ENCODE measurements around the gene TRABD2B. TPM values are rescaled to one million over a fixed set of nuclear protein-coding genes. Genes with fewer than 3 reads are reported as not detected.

The TRABD2B gene
- polyA plus RNA-seq, 2 donors = 0.24 to 0.34 TPM

- Histone ChIP-seq H3K27me3 (ENCODE audit: control insufficient read depth in 1 of 2, insufficient read depth in 2 of 2, low read length in 2 of 2) (no peaks in the 10 kb centered on the region), H3K4me3 (ENCODE audit: low read depth in 1 of 2, low read length in 2 of 2) (no peak overlapping the region), H3K27ac (ENCODE audit: low read depth in 2 of 2, low read length in 1 of 2) (no peak overlapping the region), H3K36me3 (ENCODE audit: control insufficient read depth in 2 of 2, insufficient read depth in 2 of 2, low read length in 1 of 2) (no peaks in the 10 kb centered on the region), H3K4me1 (ENCODE audit: control insufficient read depth in 2 of 2, insufficient read depth in 2 of 2, low read length in 1 of 2) (peaks cover 3 to 8% of the 10 kb centered on the region in 2 donors), H3K9me3 (ENCODE audit: control insufficient read depth in 2 of 2, insufficient read depth in 1 of 2, low read depth in 1 of 2, low read length in 1 of 2) (no peaks in the 10 kb centered on the region)
- 91% methylated on average over 6 of the region's 6 CpGs for WGBS, 2 donors
Measured at GRCh38 chr1:47777322-47777721, 219.9 kb downstream of the TRABD2B start.

- WGBS, 2 donors = 70 to 77% methylated on average over 9 of the region's 9 CpGs
- Histone ChIP-seq H3K36me3 (ENCODE audit: control insufficient read depth in 2 of 2, insufficient read depth in 2 of 2, low read length in 1 of 2) (no peaks in the 10 kb centered on the region), H3K4me1 (ENCODE audit: control insufficient read depth in 2 of 2, insufficient read depth in 2 of 2, low read length in 1 of 2) (peaks cover 3% of the 10 kb centered on the region in 2 donors), H3K9me3 (ENCODE audit: control insufficient read depth in 2 of 2, insufficient read depth in 1 of 2, low read depth in 1 of 2, low read length in 1 of 2) (no peaks in the 10 kb centered on the region), H3K4me3 (ENCODE audit: low read depth in 1 of 2, low read length in 2 of 2) (no peak overlapping the region), H3K27me3 (ENCODE audit: control insufficient read depth in 1 of 2, insufficient read depth in 2 of 2, low read length in 2 of 2) (no peaks in the 10 kb centered on the region), H3K27ac (ENCODE audit: low read depth in 2 of 2, low read length in 1 of 2) (no peak overlapping the region)
Measured at GRCh38 chr1:47776667-47777131, 220.5 kb downstream of the TRABD2B start.

- 77 to 89% methylated on average over 24 of the region's 24 CpGs for WGBS, 2 donors
- H3K4me1 ChIP-seq (ENCODE audit: control insufficient read depth in 2 of 2, insufficient read depth in 2 of 2, low read length in 1 of 2) = peaks cover 0 to 3% of the 10 kb centered on the region in 2 donors
- H3K9me3 ChIP-seq (ENCODE audit: control insufficient read depth in 2 of 2, insufficient read depth in 1 of 2, low read depth in 1 of 2, low read length in 1 of 2) = no peaks in the 10 kb centered on the region
- no peak overlapping the region for H3K4me3 ChIP-seq (ENCODE audit: low read depth in 1 of 2, low read length in 2 of 2)
- H3K36me3 ChIP-seq (ENCODE audit: control insufficient read depth in 2 of 2, insufficient read depth in 2 of 2, low read length in 1 of 2) = no peaks in the 10 kb centered on the region
- no peaks in the 10 kb centered on the region for H3K27me3 ChIP-seq (ENCODE audit: control insufficient read depth in 1 of 2, insufficient read depth in 2 of 2, low read length in 2 of 2)
- no peak overlapping the region for H3K27ac ChIP-seq (ENCODE audit: low read depth in 2 of 2, low read length in 1 of 2)
Measured at GRCh38 chr1:47774986-47775834, 222.0 kb downstream of the TRABD2B start.

GRCh38 chr1:47772960-47773682, 224.1 kb downstream of the TRABD2B start:
- no peak overlapping the region for H3K27ac ChIP-seq (ENCODE audit: low read depth in 2 of 2, low read length in 1 of 2)
- no peaks in the 10 kb centered on the region for H3K36me3 ChIP-seq (ENCODE audit: control insufficient read depth in 2 of 2, insufficient read depth in 2 of 2, low read length in 1 of 2)
- H3K27me3 ChIP-seq (ENCODE audit: control insufficient read depth in 1 of 2, insufficient read depth in 2 of 2, low read length in 2 of 2) = no peaks in the 10 kb centered on the region
- H3K4me1 ChIP-seq (ENCODE audit: control insufficient read depth in 2 of 2, insufficient read depth in 2 of 2, low read length in 1 of 2) = peaks cover 0 to 3% of the 10 kb centered on the region in 2 donors
- WGBS, 2 donors = 87 to 92% methylated on average over 11 of the region's 11 CpGs
- H3K9me3 ChIP-seq (ENCODE audit: control insufficient read depth in 2 of 2, insufficient read depth in 1 of 2, low read depth in 1 of 2, low read length in 1 of 2) = no peaks in the 10 kb centered on the region
- no peak overlapping the region for H3K4me3 ChIP-seq (ENCODE audit: low read depth in 1 of 2, low read length in 2 of 2)

- 93 to 95% methylated on average over 11 of the region's 11 CpGs for WGBS, 2 donors
Measured at GRCh38 chr1:47772281-47772680, 224.9 kb downstream of the TRABD2B start.

GRCh38 chr1:47771751-47772150, 225.4 kb downstream of the TRABD2B start:
- Histone ChIP-seq H3K27me3 (ENCODE audit: control insufficient read depth in 1 of 2, insufficient read depth in 2 of 2, low read length in 2 of 2) (no peaks in the 10 kb centered on the region), H3K4me1 (ENCODE audit: control insufficient read depth in 2 of 2, insufficient read depth in 2 of 2, low read length in 1 of 2) (peaks cover 0 to 3% of the 10 kb centered on the region in 2 donors), H3K36me3 (ENCODE audit: control insufficient read depth in 2 of 2, insufficient read depth in 2 of 2, low read length in 1 of 2) (no peaks in the 10 kb centered on the region), H3K9me3 (ENCODE audit: control insufficient read depth in 2 of 2, insufficient read depth in 1 of 2, low read depth in 1 of 2, low read length in 1 of 2) (no peaks in the 10 kb centered on the region), H3K4me3 (ENCODE audit: low read depth in 1 of 2, low read length in 2 of 2) (no peak overlapping the region), H3K27ac (ENCODE audit: low read depth in 2 of 2, low read length in 1 of 2) (no peak overlapping the region)
- WGBS, 2 donors = 60 to 72% methylated on average over 13 of the region's 13 CpGs

More at GRCh38 chr1:47772281-47772680, 224.9 kb downstream of the TRABD2B start:
- no peak overlapping the region for H3K4me3 ChIP-seq (ENCODE audit: low read depth in 1 of 2, low read length in 2 of 2)
- no peaks in the 10 kb centered on the region for H3K36me3 ChIP-seq (ENCODE audit: control insufficient read depth in 2 of 2, insufficient read depth in 2 of 2, low read length in 1 of 2)
- peaks cover 0 to 3% of the 10 kb centered on the region in 2 donors for H3K4me1 ChIP-seq (ENCODE audit: control insufficient read depth in 2 of 2, insufficient read depth in 2 of 2, low read length in 1 of 2)
- H3K9me3 ChIP-seq (ENCODE audit: control insufficient read depth in 2 of 2, insufficient read depth in 1 of 2, low read depth in 1 of 2, low read length in 1 of 2) = no peaks in the 10 kb centered on the region
- H3K27me3 ChIP-seq (ENCODE audit: control insufficient read depth in 1 of 2, insufficient read depth in 2 of 2, low read length in 2 of 2) = no peaks in the 10 kb centered on the region
- no peak overlapping the region for H3K27ac ChIP-seq (ENCODE audit: low read depth in 2 of 2, low read length in 1 of 2)

GRCh38 chr1:47769983-47770382, 227.2 kb downstream of the TRABD2B start:
- H3K27ac ChIP-seq (ENCODE audit: low read depth in 2 of 2, low read length in 1 of 2) = no peak overlapping the region
- no peaks in the 10 kb centered on the region for H3K9me3 ChIP-seq (ENCODE audit: control insufficient read depth in 2 of 2, insufficient read depth in 1 of 2, low read depth in 1 of 2, low read length in 1 of 2)
- H3K36me3 ChIP-seq (ENCODE audit: control insufficient read depth in 2 of 2, insufficient read depth in 2 of 2, low read length in 1 of 2) = no peaks in the 10 kb centered on the region
- no peak overlapping the region for H3K4me3 ChIP-seq (ENCODE audit: low read depth in 1 of 2, low read length in 2 of 2)
- H3K4me1 ChIP-seq (ENCODE audit: control insufficient read depth in 2 of 2, insufficient read depth in 2 of 2, low read length in 1 of 2) = peaks cover 0 to under 1% of the 10 kb centered on the region in 2 donors
- H3K27me3 ChIP-seq (ENCODE audit: control insufficient read depth in 1 of 2, insufficient read depth in 2 of 2, low read length in 2 of 2) = no peaks in the 10 kb centered on the region
- 83 to 89% methylated on average over 4 of the region's 4 CpGs for WGBS, 2 donors

GRCh38 chr1:47769295-47769694, 227.9 kb downstream of the TRABD2B start:
- H3K36me3 ChIP-seq (ENCODE audit: control insufficient read depth in 2 of 2, insufficient read depth in 2 of 2, low read length in 1 of 2) = no peaks in the 10 kb centered on the region
- WGBS, 2 donors = 49 to 74% methylated on average over 3 of the region's 3 CpGs
- H3K27me3 ChIP-seq (ENCODE audit: control insufficient read depth in 1 of 2, insufficient read depth in 2 of 2, low read length in 2 of 2) = no peaks in the 10 kb centered on the region
- peaks cover under 1 to 2% of the 10 kb centered on the region in 2 donors for H3K4me1 ChIP-seq (ENCODE audit: control insufficient read depth in 2 of 2, insufficient read depth in 2 of 2, low read length in 1 of 2)
- no peaks in the 10 kb centered on the region for H3K9me3 ChIP-seq (ENCODE audit: control insufficient read depth in 2 of 2, insufficient read depth in 1 of 2, low read depth in 1 of 2, low read length in 1 of 2)
- no peak overlapping the region for H3K27ac ChIP-seq (ENCODE audit: low read depth in 2 of 2, low read length in 1 of 2)
- no peak overlapping the region for H3K4me3 ChIP-seq (ENCODE audit: low read depth in 1 of 2, low read length in 2 of 2)

GRCh38 chr1:47767741-47768100, 229.5 kb downstream of the TRABD2B start:
- Histone ChIP-seq H3K4me3 (ENCODE audit: low read depth in 1 of 2, low read length in 2 of 2) (no peak overlapping the region), H3K4me1 (ENCODE audit: control insufficient read depth in 2 of 2, insufficient read depth in 2 of 2, low read length in 1 of 2) (peaks cover 2 to 8% of the 10 kb centered on the region in 2 donors), H3K27ac (ENCODE audit: low read depth in 2 of 2, low read length in 1 of 2) (no peak overlapping the region), H3K9me3 (ENCODE audit: control insufficient read depth in 2 of 2, insufficient read depth in 1 of 2, low read depth in 1 of 2, low read length in 1 of 2) (no peaks in the 10 kb centered on the region), H3K27me3 (ENCODE audit: control insufficient read depth in 1 of 2, insufficient read depth in 2 of 2, low read length in 2 of 2) (no peaks in the 10 kb centered on the region), H3K36me3 (ENCODE audit: control insufficient read depth in 2 of 2, insufficient read depth in 2 of 2, low read length in 1 of 2) (no peaks in the 10 kb centered on the region)
- 69 to 77% methylated on average over 11 of the region's 11 CpGs for WGBS, 2 donors
